ENCODE measurements around the gene UNKL.
"Not testable (repeated sequence)": the region's sequence is repeated elsewhere in the genome, so short reads cannot be mapped to it uniquely, and the experiment has no call there.

UNKL gene

GRCh38 chr16:1444730-1445517 lies 30.4 kb upstream of the UNKL start:
- DNase-seq, result no peak

DNA sequence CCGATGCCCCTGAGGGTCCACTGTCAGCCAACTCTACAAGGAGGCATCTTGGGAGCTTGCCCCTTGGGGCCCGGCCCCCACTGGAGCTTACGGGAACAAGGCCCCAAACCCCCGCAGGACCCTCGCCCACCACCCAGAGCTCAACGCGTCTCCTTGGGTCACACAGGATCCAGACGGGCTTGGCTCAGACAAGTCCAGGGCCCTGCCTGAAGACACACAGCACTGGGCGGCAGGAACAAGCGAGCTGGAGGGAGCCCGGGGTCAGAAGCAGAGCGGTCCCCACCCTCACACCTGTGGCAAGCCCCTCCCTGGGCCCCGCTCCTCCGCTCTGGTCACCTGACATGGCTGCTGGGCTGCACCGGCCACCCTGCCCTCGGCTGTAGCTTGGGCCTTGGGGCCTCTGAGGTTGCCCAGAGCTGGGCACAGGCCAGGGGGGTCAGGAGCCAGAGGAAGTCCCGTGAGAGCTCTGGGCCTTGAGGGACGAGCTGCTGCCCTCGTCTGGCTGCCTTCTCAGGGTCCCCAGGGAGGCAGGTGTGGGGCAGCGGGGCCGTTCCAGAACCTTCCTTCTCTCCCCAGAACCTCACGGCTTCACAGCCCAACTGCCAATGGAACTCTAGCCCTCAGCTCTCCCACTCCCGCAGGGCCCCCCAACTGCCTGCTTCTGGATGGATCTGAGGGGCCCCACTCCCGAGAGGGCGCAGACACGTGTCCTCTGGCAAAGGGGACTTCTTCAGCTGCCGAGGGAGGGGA lies 29.7 kb upstream of the UNKL start, which contains the start of gene CCDC154:
TSS of gene CCDC154 (minus strand) at position 577 of the 750 bp plus-strand sequence. CDS start at position 343, 234 bp downstream.
- no peak for DNase-seq

- DNase-seq, result no peak
These were observed 29.0 kb upstream of the UNKL start for GRCh38 chr16:1443403-1443973.

- no peak for DNase-seq
These were observed 28.2 kb upstream of the UNKL start for GRCh38 chr16:1442697-1443096.

- DNase-seq, result no peak
These were observed 26.9 kb upstream of the UNKL start for GRCh38 chr16:1441391-1441829.

- DNase-seq, result not testable (repeated sequence)
These were observed 25.2 kb upstream of the UNKL start for GRCh38 chr16:1439699-1440074.

GRCh38 chr16:1439058-1439698 lies 24.7 kb upstream of the UNKL start:
- no peak for DNase-seq

GRCh38 chr16:1438229-1439057 lies 23.9 kb upstream of the UNKL start:
- DNase-seq, result no peak

GRCh38 chr16:1437606-1438005 lies 23.1 kb upstream of the UNKL start:
- DNase-seq, result no peak

DNA sequence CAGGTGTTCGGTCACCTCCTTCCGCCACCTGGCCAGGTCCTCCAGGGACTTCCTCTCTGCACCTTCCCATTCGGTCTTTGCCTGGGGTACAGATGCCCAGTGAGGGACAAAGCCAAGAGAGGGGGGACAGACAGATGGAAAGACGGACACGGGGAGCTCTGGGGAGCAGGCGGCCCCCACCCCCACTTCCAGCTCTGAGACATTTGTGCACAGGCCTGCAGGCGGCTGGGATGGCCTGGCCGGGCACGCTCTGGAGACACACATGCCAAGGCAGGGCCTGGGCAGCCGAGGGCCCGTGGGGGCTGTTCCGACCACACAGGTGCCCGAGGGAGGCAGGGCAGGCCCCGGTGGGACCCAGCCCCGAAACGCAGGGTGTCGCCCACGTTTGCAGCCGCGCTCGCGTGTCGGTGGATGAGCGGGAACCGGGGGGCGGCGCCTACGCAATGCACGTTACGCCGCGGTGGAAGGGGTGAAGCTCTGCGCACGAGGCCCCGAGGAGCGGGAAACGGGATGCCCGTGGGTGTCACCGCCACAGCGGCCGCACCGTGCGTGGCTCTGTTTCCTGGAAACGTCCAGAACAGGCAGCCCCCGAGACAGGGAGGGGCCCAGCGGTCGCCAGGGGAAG lies 22.3 kb upstream of the UNKL start:
- no peak for DNase-seq

DNA sequence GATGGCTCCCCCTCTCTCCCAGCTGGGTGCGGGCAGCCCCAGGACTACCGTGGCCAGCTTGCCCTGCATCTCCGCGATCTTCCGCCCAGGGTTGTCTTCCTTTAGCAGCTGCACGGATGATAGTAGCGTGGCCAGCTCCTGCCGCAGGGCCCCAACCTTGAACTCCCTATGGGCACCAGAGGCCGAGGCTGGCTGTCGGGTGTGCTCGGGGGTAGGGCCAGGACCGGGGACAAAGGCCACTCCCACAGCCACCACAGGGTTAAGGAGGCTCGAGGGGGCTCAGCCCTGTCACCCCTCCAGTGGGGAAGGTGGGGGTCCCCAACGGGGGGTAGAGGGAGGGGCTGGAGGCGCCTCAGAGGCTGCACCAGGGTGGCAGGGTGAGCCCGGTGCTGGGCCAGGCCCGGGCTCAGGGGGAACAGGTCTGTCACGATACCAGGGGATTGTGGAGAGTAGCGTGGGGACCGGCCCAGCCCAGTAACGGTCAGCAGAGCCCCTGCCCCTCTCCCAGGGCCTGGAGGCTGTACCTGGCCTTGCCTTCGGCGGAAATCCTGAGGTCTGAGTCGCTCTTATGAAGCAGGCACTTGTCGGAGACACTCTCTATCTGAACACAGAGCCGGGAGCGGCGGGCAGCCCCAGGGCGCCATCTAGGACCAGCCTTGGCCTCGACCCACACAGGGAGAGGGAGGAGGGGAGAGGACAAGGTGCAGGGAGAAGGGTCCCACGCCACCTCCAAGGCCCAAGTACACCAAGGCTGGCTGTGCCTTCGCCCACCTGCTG lies 21.6 kb upstream of the UNKL start:
- no peak for DNase-seq

DNA sequence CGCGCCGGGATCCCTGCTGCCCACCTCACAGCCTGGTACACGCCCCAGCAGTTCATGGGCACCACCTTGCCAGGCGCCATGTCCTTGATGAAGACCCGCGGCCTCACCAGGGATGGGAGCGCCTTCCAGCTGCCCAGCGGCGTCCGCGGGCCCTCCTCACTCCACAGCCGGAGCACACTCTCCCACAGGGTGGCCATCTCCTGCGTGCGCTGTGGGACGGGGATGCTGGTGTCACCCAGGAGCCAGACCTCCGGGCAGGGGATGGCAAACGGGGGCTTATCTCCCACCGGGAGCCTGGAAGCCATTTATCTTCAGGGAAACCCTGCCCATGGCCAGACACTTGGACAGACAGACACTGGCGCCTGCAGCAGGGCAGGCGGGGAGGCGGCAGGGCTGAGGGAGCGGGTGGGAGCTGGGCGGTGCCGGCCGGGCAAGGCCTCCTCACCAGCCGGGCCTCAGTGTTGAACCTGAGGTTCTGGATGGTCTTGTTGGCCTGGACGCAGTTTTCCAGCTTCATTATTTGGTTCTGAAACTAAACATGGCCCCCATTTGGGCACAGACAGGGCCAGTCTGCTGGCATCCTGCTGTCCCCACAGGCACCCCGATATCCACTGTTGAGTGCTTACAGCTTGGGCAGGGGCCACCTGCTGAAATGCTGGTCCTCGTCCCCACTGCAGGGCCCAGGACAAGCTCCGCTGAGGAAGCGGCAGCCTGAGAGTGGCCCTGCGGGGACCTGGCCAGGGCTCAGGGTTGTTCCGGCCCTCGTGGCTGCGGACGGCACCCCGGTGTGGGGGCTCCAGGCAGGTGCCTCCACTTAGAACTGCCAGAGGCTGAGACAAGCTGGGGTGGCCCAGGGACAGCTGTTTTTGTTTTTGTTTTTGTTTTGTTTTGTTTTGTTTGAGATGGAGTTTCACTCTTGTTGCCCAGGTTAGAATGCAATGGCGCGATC lies 20.4 kb upstream of the UNKL start:
- no peak for DNase-seq

DNA sequence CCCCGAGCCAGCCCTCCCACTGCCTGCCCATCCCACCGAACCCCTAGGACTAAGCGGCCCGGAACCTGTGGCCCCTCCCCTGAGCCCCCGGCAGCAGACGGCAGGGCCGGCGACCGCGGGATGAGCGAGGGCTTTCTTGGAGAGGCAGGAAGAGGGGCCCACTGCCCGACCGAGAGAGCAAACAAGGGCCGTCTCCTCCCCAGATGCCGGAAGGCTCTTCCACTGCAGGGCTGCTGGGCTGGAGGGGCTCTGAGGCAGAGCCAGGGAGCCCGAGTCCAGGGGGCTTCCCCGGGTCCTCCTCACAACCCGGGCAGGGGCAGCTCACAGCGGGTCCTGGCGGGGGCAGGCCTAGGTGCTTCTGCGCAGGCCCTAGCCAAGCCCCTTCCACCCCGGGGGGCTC lies 19.3 kb upstream of the UNKL start:
- DNase-seq, result no peak

GRCh38 chr16:1433263-1433560 lies 18.7 kb upstream of the UNKL start:
- DNase-seq, result no peak

GRCh38 chr16:1432388-1433262 lies 18.1 kb upstream of the UNKL start:
- no peak for DNase-seq

DNA sequence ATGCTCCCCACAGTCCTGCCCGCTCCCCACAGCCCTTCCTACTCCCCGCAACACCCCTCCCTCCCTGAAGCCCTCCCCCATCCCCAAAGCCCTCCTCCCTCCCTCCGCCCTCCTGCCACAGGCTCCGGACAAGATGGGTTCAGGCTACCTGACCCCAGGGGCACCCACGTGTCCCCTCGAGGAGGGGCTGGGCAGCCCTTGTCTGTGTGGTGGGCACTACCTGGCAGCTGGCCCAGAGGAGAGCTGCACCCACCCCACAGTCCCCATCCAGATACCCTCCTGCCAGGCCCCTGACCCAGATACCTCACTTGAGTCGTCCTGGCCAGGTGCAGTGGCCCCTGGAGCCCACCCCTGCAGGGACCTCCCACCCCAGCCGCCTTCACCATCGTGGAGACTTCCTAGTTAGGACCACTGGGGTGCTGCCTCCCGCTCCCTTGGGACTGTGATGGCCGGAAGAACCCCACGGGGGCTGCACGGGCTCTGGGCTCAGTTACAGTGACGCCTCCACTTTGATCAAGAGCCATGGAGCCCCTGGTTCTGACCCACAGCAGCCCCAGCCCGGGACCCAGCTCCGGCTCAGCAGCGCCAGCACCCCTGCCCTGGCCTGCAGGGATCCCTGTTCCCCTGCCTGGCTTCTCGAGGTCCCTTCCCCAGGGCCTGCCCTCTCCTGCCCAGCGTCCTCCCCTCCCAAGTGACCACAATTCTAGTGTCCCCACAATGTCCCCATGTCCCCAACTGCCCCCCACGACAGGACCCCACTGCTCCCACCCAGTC lies 17.2 kb upstream of the UNKL start:
- DNase-seq, result no peak

GRCh38 chr16:1430759-1431496 lies 16.4 kb upstream of the UNKL start, which contains the start of gene PERCC1:
TSS of gene PERCC1 (plus strand) at chr16:1431078. CDS start at chr16:1432594, 1,516 bp downstream.
- DNase-seq, result no peak
